H9 (cell line): ENCODE data around the gene CCDC187. TPM values are rescaled to one million over a fixed set of nuclear protein-coding genes. Genes with fewer than 3 reads are reported as not detected.

Source experiments
- DNase-seq: peaks from one replicate; pipeline ENCODE4 v3.0.0-alpha.2; 2017
- H2AFZ ChIP-seq: one replicate; pipeline ENCODE4 v1.6.1; 2013; ENCODE audit warnings: mild to moderate bottlenecking, low read length, control low read depth, moderate library complexity
- H2AK5ac ChIP-seq: 2 replicates; pipeline ENCODE4 v1.6.1; 2013; ENCODE audit warnings: low read length, control low read depth, mixed read lengths; ENCODE audit not compliant: insufficient read length
- H2BK120ac ChIP-seq: one replicate; pipeline ENCODE4 v1.6.1; 2013; ENCODE audit warnings: low read depth, mild to moderate bottlenecking, low read length, control low read depth, inconsistent platforms; ENCODE audit not compliant: poor library complexity, severe bottlenecking
- H2BK12ac ChIP-seq: 2 replicates; pipeline ENCODE4 v1.6.1; 2013; ENCODE audit warnings: low read length, control low read depth, mixed read lengths, low read depth; ENCODE audit not compliant: insufficient read length
- H2BK15ac ChIP-seq: 2 replicates; pipeline ENCODE4 v1.6.1; 2013; ENCODE audit warnings: low read depth, low read length, control low read depth
- H2BK20ac ChIP-seq: one replicate; pipeline ENCODE4 v1.6.1; 2013; ENCODE audit warnings: low read depth, mild to moderate bottlenecking, low read length, control low read depth, inconsistent platforms; ENCODE audit not compliant: poor library complexity, severe bottlenecking
- H2BK5ac ChIP-seq: 2 replicates; pipeline ENCODE4 v1.6.1; 2013; ENCODE audit warnings: low read length, control low read depth, mixed read lengths; ENCODE audit not compliant: insufficient read length
- H3K14ac ChIP-seq: 2 replicates; pipeline ENCODE4 v1.6.1; 2013; ENCODE audit warnings: low read length, control low read depth; ENCODE audit not compliant: insufficient read depth
- H3K18ac ChIP-seq: 2 replicates; pipeline ENCODE4 v1.6.1; 2013; ENCODE audit warnings: low read depth, mild to moderate bottlenecking, mixed read lengths, low read length, control low read depth; ENCODE audit not compliant: insufficient read length
- H3K23ac ChIP-seq: 2 replicates; pipeline ENCODE4 v1.6.1; 2013; ENCODE audit warnings: low read length, control low read depth, mixed read lengths, low read depth; ENCODE audit not compliant: insufficient read length
- H3K23me2 ChIP-seq: 2 replicates; pipeline ENCODE4 v1.6.1; 2013; ENCODE audit warnings: low read depth, mild to moderate bottlenecking, mixed read lengths, low read length, control low read depth; ENCODE audit not compliant: insufficient read length, poor library complexity, severe bottlenecking
- H3K27ac ChIP-seq: 2 replicates; pipeline ENCODE4 v1.5.1; 2013; ENCODE audit warnings: low read length, control low read depth, mixed read lengths, low read depth; ENCODE audit not compliant: insufficient read length
- H3K27me3 ChIP-seq: 2 replicates; pipeline ENCODE4 v1.6.1; 2013; ENCODE audit warnings: low read length, control low read depth, inconsistent platforms; ENCODE audit not compliant: insufficient read depth
- H3K4ac ChIP-seq: 2 replicates; pipeline ENCODE4 v1.6.1; 2013; ENCODE audit warnings: low read depth, mild to moderate bottlenecking, control low read depth, inconsistent platforms, low read length, moderate library complexity
- H3K4me1 ChIP-seq: 2 replicates; pipeline ENCODE4 v1.6.1; 2013; ENCODE audit warnings: low read length, control low read depth, inconsistent platforms; ENCODE audit not compliant: insufficient read depth
- H3K4me2 ChIP-seq: 2 replicates; pipeline ENCODE4 v1.6.1; 2013; ENCODE audit warnings: low read length, control low read depth, mixed read lengths; ENCODE audit not compliant: insufficient read length, insufficient read depth
- H3K56ac ChIP-seq: 2 replicates; pipeline ENCODE4 v1.6.1; 2013; ENCODE audit warnings: low read depth, mild to moderate bottlenecking, mixed read lengths, low read length, control low read depth; ENCODE audit not compliant: insufficient read length
- H3K79me1 ChIP-seq: 2 replicates; pipeline ENCODE4 v1.6.1; 2013; ENCODE audit warnings: low read depth, mild to moderate bottlenecking, moderate library complexity, low read length, control low read depth, inconsistent platforms; ENCODE audit not compliant: insufficient read depth, poor library complexity, severe bottlenecking
- H3K79me2 ChIP-seq: 2 replicates; pipeline ENCODE4 v1.6.1; 2013; ENCODE audit warnings: low read length, control low read depth, inconsistent platforms; ENCODE audit not compliant: insufficient read depth
- H3K9ac ChIP-seq: 2 replicates; pipeline ENCODE4 v1.6.1; 2013; ENCODE audit warnings: low read length, control low read depth, mixed read lengths; ENCODE audit not compliant: insufficient read length; ENCODE audit errors: extremely low read depth
- H3K9me3 ChIP-seq: one replicate; pipeline ENCODE4 v1.6.1; 2013; ENCODE audit warnings: low read depth, low read length, inconsistent platforms; ENCODE audit not compliant: control insufficient read depth
- H3T11ph ChIP-seq: one replicate; pipeline ENCODE4 v1.6.1; 2013; ENCODE audit warnings: mild to moderate bottlenecking, low read length, control low read depth, inconsistent platforms
- H4K20me1 ChIP-seq: one replicate; pipeline ENCODE4 v1.6.1; 2013; ENCODE audit not compliant: control insufficient read depth, insufficient read length, insufficient read depth
- H4K5ac ChIP-seq: 2 replicates; pipeline ENCODE4 v1.6.1; 2013; ENCODE audit warnings: low read depth, mild to moderate bottlenecking, mixed read lengths, low read length, control low read depth; ENCODE audit not compliant: insufficient read length
- H4K8ac ChIP-seq: replicated peaks from 2 replicates; pipeline ENCODE4 v1.6.1; 2013; ENCODE audit warnings: low read length, control low read depth, mixed read lengths, low read depth; ENCODE audit not compliant: insufficient read length
- H4K91ac ChIP-seq: 2 replicates; pipeline ENCODE4 v1.6.1; 2013; ENCODE audit warnings: low read depth, mild to moderate bottlenecking, moderate library complexity, mixed read lengths, low read length, control low read depth; ENCODE audit not compliant: insufficient read length
- H3K27ac Mint-ChIP-seq, 3 experiments: 2 replicates in 2 of 3; 3 replicates in 1 of 3; pipeline ENCODE4 v1.8.0; 2020 to 2021; ENCODE audit warnings: mixed read lengths in 3 of 3, mild to moderate bottlenecking in 1 of 3, moderate library complexity in 1 of 3
- H3K27me3 Mint-ChIP-seq: 2 replicates; pipeline ENCODE4 v1.8.0; 2021; ENCODE audit warnings: low read depth, mild to moderate bottlenecking, moderate library complexity, mixed read lengths
- H3K36me3 Mint-ChIP-seq, 3 experiments: 2 replicates in 2 of 3; 3 replicates in 1 of 3; pipeline ENCODE4 v1.8.0; 2020 to 2021; ENCODE audit warnings: low read depth in 3 of 3, mixed read lengths in 3 of 3; ENCODE audit not compliant: insufficient read depth in 1 of 3
- H3K4me1 Mint-ChIP-seq, 2 experiments: 2 replicates each; pipeline ENCODE4 v1.8.0; 2020; ENCODE audit warnings: mixed read lengths in 2 of 2
- H3K4me3 Mint-ChIP-seq, 2 experiments: 2 replicates in 1 of 2; 3 replicates in 1 of 2; pipeline ENCODE4 v1.8.0; 2020 to 2021; ENCODE audit warnings: mild to moderate bottlenecking in 2 of 2, mixed read lengths in 2 of 2, moderate library complexity in 1 of 2
- H3K9me3 Mint-ChIP-seq, 2 experiments: 2 replicates in 1 of 2; 3 replicates in 1 of 2; pipeline ENCODE4 v1.8.0; 2020; ENCODE audit warnings: mild to moderate bottlenecking in 2 of 2, mixed read lengths in 2 of 2, moderate library complexity in 1 of 2
- CTCF ChIP-seq: fragments of 200-600 bp; sonication (generic); conservative IDR thresholded peaks from 3 replicates; pipeline ENCODE4 v1.8.0; 2021; ENCODE audit warnings: antibody characterized with exemption, mild to moderate bottlenecking
- WGBS: extraction: QIAGEN DNeasy Blood & Tissue Kit; methylation state at CpG from one replicate; pipeline ENCODE4 v1.1.7; 2013; ENCODE audit warnings: missing lambda C conversion rate, low lambda C conversion rate, mixed read lengths; ENCODE audit not compliant: insufficient read length; ENCODE audit errors: extremely low coverage; 5-methylcytosine and 5-hydroxymethylcytosine counted together
- total RNA-seq: library from RNA; stranded (reverse); gene quantifications from 2 replicates; pipeline ENCODE4 v1.2.1, GENCODE V29; 2021

CCDC187 gene
- total RNA-seq, 1 experiment from 2014 or later, result 0.07 TPM

GRCh38 chr9:136264031-136264430 lies 39.9 kb downstream of the CCDC187 start:
- no peak overlapping the region for H3K23ac ChIP-seq
- no peaks in the 10 kb centered on the region for H3K4me1 ChIP-seq
- H3K23me2 ChIP-seq, result peaks cover 5% of the 10 kb centered on the region
- Mint-ChIP-seq H3K9me3 (no peaks in the 10 kb centered on the region), H3K4me3 (no peak overlapping the region), H3K36me3 (no peaks in the 10 kb centered on the region), H3K27ac (no peak overlapping the region), H3K4me1 (peaks cover 13 to 26% of the 10 kb centered on the region in 2 experiments), H3K27me3 (peaks cover 9% of the 10 kb centered on the region)
- no peak overlapping the region for H3K56ac ChIP-seq
- H4K8ac ChIP-seq, result no peak overlapping the region
- no peak overlapping the region for H3K27ac ChIP-seq
- WGBS, result no CpG with 5 or more reads among the region's 19 CpGs
- H3K79me2 ChIP-seq, result no peaks in the 10 kb centered on the region
- no peaks in the 10 kb centered on the region for H3K79me1 ChIP-seq
- H2AFZ ChIP-seq, result no peak overlapping the region
- no peak overlapping the region for H2BK20ac ChIP-seq
- DNase-seq, result no peak
- H2BK120ac ChIP-seq, result no peak overlapping the region
- H3K14ac ChIP-seq, result no peak overlapping the region; the same call in 1 of the 2 replicates
- no peaks in the 10 kb centered on the region for H4K20me1 ChIP-seq
- no peak overlapping the region for H3T11ph ChIP-seq
- no peaks in the 10 kb centered on the region for H3K9me3 ChIP-seq
- H3K18ac ChIP-seq, result no peak overlapping the region
- no peak overlapping the region for H3K4ac ChIP-seq
- H2AK5ac ChIP-seq, result no peak overlapping the region
- H2BK12ac ChIP-seq, result no peak overlapping the region
- H2BK15ac ChIP-seq, result no peak overlapping the region
- H4K91ac ChIP-seq, result no peak overlapping the region
- no peak overlapping the region for H2BK5ac ChIP-seq
- peak; percentile 33; the same call in 2 of the 3 replicates for TF ChIP-seq CTCF
- no peak overlapping the region for H3K4me2 ChIP-seq
- no peak overlapping the region for H4K5ac ChIP-seq
- no peak overlapping the region for H3K9ac ChIP-seq
- H3K27me3 ChIP-seq, result no peaks in the 10 kb centered on the region
